ENCODE results near the gene PET117.
"Not testable (repeated sequence)": the region's sequence is repeated elsewhere in the genome, so short reads cannot be mapped to it uniquely, and the experiment has no call there.

The PET117 gene

DNA sequence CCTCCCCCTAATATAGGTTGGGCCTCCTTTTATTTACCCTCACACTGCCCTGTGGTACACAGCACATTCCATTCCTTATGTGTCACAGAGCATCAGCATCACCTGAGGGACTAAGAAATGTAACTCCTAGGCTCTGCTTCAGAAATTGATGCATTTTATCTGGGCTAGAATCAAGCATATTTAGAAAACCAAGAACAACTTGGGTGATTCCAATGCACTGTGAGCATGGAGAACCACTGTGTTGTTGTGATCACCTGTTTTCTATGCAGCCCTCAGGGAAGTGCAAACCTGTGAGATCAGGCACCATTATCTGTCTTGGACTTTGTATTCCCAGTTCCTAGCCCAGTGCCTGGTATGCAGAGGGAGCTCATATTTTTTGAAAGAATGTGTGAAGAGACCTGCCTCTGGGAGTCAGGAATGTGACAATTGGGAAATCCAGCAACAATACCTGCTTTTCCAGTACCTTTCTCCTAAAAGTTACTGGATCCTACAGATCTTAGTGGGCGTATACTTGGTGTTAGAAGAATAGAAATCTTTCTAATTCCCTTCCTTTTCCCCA lies 7.0 kb downstream of the PET117 start:
- no peak for DNase-seq (ENCODE audit: low read depth)
- H3K4me3 ChIP-seq (ENCODE audit: low read depth, low read length), result no peak overlapping the region

DNA sequence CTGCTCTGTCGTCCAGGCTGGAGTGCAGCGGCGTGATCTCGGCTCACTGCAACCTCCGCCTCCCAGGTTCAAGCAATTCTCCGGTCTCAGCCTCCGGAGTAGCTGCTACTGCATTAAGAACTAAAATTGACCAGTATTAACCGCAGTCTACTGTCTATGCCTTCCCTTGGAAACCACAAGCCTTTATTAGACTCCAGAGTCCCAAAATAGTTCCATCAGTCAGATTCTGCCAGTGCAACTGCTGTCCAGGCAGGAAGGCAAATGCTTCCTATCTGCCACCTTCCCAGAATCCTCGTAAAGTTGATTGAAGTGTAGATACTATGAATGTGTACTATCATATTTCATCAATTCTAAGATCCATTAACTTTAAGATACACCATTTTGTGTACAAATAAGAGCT lies 16.7 kb downstream of the PET117 start:
- no peak overlapping the region for H3K4me3 ChIP-seq (ENCODE audit: low read depth, low read length)
- DNase-seq (ENCODE audit: low read depth), result no peak

DNA sequence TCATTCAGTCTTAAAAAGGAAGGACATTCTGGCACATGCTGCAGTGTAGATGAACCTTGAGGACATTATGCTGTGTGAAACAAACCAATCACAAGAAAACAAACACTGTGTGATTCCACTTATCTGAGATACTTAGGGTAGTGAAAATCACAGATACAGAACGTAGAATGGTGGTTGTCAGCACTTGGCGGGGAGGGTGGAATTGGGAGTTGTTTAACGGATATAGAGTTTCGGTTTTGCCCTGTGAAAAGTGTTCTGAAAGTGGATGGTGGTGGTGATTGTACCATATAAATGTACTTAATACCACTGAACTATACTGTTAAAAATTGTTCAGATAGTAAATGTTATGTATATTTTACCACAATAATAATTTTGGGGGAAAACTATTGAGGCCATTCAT lies 18.4 kb downstream of the PET117 start:
- H3K4me3 ChIP-seq (ENCODE audit: low read depth, low read length), result no peak overlapping the region

DNA sequence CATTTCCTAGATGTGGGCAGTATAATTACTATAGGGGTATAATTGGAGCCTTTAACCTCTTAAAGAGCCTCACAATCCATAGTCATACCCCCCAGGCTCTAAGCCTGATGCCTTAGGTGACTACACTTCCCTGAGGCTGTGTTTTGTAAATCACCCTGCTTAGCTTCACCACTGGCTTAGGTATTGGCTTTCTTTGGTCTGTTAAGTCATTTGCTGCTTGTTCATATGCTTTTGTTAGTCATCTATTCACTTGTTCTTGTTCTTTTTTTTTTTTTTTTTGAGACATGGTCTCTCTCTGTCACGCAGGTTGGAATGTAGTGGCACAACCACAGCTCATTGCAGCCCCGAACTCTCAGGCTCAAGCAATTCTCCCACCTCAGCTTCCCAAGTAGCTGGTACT lies 26.7 kb downstream of the PET117 start:
- DNase-seq (ENCODE audit: low read depth), result no peak
- no peak overlapping the region for H3K4me3 ChIP-seq (ENCODE audit: low read depth, low read length)

More for the DNA sequence above, 18.4 kb downstream of the PET117 start:
- no peak for DNase-seq (ENCODE audit: low read depth)

DNA sequence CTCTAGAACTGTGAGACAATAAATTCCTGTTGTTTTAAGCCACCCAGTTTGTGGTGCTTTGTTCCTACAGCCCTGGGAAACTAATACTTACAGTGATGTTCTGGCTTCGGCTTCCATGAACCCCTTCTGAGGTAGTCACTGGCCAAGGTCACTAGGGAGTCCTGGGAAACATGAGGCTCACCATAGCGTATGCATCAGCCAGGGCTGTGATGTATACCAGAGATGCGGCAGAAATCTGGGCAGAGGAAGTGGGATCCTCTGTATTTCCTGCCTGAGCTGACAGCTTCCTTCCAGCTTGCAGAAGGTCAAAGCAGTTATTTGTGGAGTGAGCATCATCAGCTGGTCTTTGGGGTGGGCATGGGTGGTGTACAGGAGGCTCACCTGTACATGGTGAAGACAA lies 27.9 kb downstream of the PET117 start:
- DNase-seq (ENCODE audit: low read depth), result peak; percentile 20

DNA sequence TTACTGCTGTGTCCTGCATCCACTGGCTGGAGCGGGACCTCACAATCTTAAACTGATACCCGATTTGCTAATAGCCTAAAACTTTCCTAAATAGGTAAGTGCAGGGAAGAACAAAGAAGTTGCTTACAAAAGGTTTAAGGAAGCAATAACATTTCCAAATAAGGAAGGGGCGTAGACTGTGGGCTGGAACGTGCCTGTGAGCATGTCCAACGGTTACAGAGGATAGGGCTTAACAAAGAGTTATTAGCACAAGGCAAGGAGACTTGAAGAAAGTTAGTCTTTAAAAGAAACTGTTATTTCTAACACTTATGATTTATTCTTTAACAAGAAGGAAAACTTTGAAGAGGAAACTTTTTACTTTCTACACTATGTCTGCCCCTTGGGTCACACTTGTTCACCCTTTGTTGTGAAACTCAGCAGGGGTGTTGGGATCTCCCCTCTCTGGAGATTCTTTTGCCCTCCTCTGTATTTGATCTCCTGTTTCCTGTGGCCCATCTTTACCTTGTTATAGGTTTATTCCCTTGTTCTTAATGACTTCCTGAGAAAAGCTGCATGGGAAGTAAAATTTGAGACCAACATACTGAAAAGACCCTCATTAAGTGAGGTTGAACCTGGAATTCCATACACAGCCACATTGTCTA lies 28.7 kb downstream of the PET117 start:
- DNase-seq (ENCODE audit: low read depth), result no peak
- H3K4me3 ChIP-seq (ENCODE audit: low read depth, low read length), result no peak overlapping the region

More for the DNA sequence above, 27.9 kb downstream of the PET117 start:
- no peak overlapping the region for H3K4me3 ChIP-seq (ENCODE audit: low read depth, low read length)

DNA sequence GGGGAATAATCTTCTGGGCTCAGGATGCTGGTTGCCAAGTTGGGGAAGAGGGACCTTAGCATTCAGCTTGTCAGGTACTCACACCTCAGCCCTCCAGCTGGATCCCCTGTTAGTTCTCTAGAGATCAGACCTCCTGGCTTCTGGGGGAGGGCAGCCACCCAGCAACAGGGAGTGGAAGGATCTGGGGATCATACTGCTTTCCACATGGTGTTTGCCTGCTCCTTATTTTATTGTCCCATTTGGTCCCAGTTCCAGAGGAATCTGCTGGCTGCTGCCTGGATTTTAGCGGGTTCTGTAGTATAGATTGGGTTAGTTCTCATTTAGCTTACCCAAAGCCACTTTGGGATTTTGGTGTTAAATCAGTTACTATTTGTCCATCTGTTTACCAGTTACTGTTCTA lies 29.3 kb downstream of the PET117 start:
- no peak overlapping the region for H3K4me3 ChIP-seq (ENCODE audit: low read depth, low read length)
- no peak for DNase-seq (ENCODE audit: low read depth)

DNA sequence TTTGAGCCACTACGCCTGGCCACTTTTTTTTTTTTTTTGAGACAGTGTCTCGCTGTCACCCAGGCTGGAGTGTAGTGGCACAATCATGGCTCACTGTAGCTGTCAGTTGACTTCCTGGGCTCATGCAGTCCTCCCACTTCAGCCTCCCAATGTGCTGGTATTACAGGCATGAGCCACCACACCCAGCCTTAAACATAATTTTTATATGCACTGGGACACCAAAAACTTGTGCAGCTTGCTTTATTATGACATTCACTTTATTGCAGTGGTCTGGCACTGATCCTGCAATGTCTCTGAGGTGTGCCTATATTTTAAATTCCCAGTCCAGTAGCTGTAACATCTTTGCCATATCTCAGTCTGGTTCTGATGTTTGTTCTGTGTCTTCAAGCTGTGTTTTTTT lies 34.7 kb downstream of the PET117 start:
- H3K4me3 ChIP-seq (ENCODE audit: low read depth, low read length), result no peak overlapping the region
- no peak for DNase-seq (ENCODE audit: low read depth)

DNA sequence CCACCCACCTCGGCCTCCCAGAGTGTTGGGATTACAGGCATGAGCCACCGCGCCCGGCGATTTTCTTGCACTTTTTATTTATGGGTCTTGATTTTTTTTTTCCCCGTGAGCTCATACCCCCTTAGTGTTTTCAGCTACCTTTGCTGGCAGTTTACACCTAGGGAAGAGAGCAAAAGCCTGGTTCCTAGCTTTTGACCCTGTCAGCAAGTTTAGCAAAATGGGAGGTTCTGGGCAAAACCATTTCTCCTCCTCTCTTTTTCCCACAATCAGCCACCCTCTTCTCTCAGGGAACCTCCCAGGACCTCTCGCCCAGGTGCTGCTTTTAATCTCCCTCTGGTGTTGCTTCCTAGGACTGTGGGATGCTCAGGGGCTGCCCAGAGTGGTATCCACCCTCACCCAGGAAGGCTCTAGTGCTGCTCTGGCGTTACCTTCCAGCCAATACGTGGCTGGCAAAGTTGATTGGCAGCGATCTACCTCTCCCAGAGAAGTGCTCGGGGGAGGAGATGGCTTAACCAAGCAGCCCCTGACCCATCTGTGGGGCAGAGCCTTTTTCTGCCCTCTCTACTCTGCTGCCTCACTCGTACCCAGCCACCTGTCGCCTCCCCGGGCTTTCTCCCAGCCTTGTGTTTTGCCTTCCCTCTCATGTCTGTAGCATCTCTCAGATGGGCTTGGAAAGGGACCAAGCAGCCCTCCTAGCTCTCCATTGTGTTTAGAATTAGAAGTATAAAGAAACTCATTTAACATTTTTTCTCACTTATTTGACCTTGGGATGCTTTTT lies 37.4 kb downstream of the PET117 start:
- H3K4me3 ChIP-seq (ENCODE audit: low read depth, low read length), result no peak overlapping the region
- no peak for DNase-seq (ENCODE audit: low read depth)

DNA sequence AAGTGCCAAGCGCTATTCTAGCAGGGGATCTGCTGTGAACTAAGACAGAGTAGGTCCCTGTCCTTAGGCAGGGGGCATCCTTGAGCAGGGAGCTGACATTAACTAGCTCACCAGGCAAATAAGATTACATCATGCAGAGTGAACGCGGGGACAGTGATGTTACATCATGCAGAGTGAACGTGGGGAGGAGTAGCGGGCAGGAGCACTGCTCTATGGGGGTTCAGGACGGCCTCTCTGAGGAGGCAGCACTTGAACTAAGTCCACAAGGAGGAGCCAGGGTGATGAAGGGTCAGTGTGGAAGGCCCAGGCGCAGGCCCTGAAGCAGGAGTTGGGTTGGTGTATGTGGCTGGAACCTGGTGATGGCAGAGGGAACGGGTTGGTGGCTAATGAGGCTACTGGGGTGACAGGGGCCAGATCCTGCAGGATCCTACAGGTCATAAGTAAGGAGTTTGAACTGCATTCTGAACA lies 38.7 kb downstream of the PET117 start:
- H3K4me3 ChIP-seq (ENCODE audit: low read depth, low read length), result no peak overlapping the region
- no peak for DNase-seq (ENCODE audit: low read depth)

DNA sequence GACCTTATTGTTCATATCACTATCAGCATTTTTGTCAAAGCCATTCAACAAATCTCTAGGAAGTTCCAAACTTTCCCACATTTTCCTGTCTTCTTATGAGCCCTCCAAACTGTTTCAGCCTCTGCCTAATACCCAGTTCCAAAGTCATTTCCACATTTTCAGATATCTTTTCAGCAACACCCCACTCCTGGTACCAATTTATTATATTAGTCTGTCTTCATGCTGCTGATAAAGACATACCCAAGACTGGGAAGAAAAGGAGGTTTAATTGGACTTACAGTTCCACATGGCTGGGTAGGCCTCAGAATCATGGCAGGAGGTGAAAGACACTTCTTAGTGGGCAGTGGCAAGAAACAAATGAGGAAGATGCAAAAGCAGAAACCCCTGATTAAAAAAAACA lies 42.7 kb downstream of the PET117 start:
- DNase-seq (ENCODE audit: low read depth); H3K4me3 ChIP-seq (ENCODE audit: low read depth, low read length): not testable (repeated sequence)

DNA sequence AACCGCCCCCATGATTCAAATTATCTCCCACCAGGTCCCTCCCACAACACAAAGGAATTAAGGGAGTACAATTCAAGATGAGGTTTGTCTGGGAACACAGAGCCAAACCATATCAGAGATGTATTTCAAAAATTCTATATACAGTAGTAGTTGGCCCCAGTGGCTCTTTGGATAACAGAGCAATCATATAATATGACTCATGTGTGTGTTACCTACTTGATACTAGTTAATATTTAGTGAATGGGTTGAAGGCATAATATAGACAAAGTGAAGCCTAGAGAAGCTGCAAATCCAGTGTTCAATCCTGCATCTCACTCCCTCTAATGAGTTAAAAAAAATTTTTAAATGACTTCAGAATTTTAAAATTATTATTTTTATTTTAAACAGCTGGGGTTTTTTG lies 43.2 kb downstream of the PET117 start:
- DNase-seq (ENCODE audit: low read depth), result no peak
- no peak overlapping the region for H3K4me3 ChIP-seq (ENCODE audit: low read depth, low read length)

DNA sequence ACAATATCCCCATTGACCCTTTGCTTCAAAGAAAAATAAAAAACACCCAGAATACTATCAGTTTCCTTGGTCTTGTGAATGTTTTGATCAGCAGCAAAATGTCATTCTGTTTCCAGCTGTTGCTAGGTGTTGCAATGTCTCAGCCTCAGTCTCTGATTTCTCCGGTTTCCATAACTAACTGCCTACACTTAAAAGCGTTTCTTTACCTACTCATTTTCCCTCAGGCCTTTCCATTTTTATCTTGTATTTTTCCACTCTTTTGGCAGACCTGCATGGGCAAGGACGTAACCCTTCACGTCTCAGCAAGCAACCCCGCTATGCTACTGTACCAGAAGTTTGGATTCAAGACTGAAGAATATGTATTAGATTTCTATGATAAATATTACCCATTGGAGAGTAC lies 49.4 kb downstream of the PET117 start:
- no peak for DNase-seq (ENCODE audit: low read depth)
- no peak overlapping the region for H3K4me3 ChIP-seq (ENCODE audit: low read depth, low read length)

DNA sequence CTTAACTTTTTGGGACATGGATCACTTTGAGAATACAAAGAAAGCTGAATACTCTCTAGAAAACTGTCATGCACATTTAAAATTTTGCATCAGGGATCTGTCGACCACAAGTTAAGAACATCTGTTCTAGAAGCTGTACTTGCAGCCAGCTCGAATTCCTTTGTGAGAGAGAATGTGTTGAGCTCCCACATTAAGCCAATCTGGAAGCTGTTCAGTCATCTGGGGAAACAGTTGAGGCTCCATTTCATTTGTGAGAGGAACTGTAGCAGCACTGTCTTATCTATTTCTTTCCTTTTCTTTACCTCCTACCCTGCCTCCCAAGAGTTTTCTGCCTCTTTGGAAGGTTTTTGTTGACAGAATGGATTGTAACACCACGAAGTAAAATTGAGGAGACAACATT lies 50.8 kb downstream of the PET117 start:
- DNase-seq (ENCODE audit: low read depth), result no peak
- no peak overlapping the region for H3K4me3 ChIP-seq (ENCODE audit: low read depth, low read length)

DNA sequence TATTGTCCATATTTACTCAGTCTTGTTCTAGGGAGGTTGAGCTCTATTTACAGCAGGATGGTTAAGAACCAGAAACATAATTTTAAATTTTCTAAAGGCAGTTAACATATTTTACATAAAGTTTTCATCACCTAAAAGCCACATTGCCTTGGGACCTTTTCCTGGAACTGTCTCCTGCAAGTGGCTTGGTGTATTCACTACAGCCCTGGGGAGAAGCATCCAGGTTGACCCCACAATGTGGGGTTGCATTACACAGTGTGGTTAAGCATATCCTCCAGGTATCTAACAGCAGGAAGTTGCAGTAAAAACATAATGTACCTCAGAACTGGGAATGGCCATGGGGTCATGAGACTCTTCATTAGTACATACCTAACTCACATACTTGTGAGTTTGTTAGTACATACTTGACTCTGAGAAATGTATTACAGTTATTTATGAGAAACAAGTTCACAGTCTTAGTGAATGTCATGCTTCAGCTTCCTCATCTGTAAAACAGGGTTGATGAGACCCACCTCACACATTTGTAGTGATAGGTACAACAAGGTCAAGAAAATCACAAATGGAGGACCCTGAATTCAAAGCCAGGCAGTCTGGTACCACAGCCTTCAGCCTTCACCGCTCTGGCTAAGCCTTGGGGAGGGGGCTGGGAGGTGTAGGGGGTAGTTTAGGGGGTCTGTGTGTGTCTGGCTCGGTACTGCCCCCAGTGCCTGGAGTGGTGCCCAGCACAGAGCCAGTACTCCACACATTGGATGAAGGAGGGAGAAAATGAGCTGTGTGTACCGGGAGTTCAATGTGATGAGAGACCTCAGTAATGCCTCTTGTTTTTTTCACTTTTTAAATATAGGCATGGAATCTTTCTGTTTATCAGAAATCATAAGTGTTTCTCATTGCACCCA lies 52.9 kb downstream of the PET117 start:
- no peak for DNase-seq (ENCODE audit: low read depth)
- H3K4me3 ChIP-seq (ENCODE audit: low read depth, low read length), result no peak overlapping the region

DNA sequence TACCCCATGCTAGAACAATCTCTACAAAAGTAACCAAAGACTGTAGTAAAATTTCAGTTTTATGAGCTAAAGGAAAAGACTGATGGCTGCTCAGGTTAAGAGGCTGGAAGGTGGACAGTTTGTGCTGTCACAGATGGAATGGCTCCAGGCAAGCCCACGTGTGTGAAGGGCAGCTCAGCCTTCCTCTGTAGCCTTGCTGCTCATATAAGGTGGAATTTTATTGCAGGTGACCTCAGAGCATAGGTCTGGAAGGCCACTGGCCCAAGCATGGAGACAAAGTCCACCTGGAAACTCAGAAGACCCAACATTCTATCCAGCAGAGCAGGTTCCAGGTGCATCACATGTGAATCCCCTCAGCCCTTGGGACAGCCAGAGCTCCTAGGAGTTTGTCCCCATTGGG lies 53.6 kb downstream of the PET117 start:
- no peak for DNase-seq (ENCODE audit: low read depth)
- H3K4me3 ChIP-seq (ENCODE audit: low read depth, low read length), result no peak overlapping the region
